GM21423 (cell line): Measurements from ENCODE around the gene TNFSF13B.
"Not testable (repeated sequence)": the region's sequence is repeated elsewhere in the genome, so short reads cannot be mapped to it uniquely, and the experiment has no call there.

Experiments used
- ATAC-seq: cut with Tn5 transposase; IDR thresholded peaks from one replicate; pipeline ENCODE4 v1.9.1; 2021; ENCODE audit warnings: mild to moderate bottlenecking, moderate library complexity; ENCODE audit not compliant: unreplicated experiment

TNFSF13B gene

DNA sequence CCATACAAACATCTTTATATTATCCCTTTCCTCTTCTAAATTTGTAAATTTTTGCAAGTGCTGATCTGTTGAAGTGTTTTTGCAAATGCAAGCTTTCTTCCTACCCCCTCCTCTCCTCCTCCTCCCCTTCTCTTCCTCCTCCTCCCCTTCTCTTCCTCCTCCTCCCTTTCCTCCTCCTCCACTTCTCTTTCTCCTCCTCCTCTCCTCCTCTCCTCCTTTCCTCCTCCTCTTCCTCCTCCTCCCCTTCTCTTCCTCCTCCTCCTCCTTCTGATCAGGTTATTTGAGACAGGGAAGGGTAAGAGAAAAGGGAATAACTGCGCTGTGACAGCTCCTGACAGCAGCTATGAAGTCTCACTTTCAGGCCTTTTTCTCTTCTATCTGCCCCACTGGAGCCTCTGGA is 8.9 kb downstream of the TNFSF13B start:
- no peak for ATAC-seq

DNA sequence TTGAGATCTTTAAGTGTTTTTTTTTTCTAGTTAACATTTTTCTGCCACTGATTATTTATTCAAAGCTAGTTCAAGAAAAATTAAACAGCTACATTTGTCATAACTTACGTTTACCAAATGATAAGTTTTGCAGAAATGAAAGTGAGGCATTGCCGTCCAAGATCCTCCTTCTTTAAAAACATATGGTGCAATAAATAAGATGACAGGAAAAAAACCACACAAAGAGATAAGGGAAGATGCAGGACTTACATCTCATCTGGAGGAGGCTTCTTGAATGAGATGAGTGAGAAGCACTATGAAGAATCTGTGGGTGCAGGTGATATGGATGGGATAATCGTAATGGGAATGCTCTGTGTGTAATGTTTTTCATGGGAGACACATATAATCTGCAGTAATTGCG is 12.4 kb downstream of the TNFSF13B start:
- ATAC-seq: no peak

DNA sequence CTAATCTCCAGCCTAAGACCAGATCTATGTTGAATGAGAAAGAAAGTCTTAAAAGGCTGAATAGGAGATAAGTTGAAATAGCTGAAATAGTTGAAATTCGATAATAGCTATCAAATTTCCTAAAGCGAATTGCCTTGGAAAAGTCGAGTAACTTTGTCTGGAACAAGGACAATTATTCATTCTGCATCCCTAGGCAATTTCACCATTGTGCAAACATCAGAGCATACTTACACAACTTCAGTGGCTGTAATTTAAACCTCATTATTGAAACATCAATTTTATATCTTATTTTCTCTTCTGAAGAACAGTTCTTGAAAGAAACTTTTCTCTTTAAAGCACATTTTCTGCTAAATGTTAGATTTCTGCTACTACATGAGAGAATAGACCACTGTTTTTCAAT is 13.6 kb downstream of the TNFSF13B start:
- no peak for ATAC-seq

DNA sequence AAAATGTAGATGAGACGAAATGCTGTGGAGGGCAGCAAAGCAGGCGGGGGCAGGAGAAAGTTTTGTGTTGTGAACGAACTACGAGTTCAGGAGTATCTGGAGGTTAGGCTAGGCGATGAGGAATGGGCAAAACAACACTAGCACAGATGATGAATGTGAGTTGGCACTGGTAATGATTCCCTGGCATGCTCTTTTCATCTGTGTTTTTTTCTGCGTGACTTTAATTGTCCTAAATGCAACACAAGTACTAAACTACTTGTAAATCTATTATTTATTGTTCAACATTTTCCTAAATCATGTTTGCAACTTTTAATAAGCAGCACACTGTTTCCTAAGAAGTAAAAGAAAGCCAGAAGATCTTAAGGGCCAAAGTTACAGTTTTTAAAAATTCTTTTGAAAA is 19.2 kb downstream of the TNFSF13B start:
- ATAC-seq: no peak

DNA sequence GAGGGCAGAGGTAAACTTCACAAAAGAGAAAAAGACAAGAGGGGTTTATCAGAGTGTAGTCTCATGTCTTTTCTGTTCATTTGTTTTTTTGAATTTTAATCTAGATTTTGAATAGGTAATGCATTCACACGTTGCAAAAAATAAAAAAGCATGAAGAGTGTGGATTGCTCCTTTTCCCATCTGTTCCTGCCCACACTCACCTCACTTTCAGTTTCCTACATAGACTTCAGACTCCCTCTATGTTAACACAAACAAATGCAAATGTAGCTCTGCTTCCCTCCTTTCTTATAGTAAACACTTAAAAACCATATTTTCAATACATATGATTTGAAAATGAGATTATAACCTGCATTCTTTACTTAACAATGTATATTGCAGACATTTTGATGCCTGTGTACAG is 20.3 kb downstream of the TNFSF13B start:
- ATAC-seq: no peak

DNA sequence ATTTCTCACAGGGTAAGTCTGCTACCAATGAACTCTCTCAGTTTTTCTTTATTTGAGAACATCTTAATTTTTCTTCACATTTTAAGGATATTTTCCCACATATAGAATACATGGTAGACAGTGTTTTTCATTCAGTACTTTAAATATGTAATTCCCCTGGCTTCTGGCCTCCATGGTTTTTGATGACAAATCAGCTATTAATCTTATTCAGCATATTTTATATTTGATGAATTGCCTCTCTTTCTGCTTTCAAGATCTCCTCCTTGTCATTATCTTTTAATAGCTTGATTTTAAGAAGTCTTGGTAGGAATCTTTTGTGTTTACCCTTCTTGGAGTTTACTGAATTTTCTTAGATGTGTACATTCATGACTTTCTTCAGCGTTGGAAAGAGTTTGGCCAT is 27.6 kb downstream of the TNFSF13B start:
- no peak for ATAC-seq

DNA sequence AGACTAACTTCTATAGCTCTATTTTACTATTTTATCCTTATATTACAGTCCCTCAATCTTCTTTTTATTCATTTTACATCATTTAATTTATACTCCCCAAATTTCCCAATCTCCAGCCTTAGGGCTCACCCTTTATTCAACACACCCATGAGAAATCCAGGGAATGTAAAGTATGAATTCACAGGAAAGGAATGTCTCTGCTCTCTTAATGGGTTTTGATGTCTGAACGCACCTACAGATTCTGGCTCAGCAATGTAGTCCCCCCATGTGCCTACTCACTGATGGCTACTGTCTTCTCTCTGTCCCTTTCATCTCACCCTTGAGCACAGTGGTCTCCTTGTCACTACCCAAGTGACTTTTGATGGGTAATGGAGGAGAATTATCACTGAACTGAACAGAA is 32.8 kb downstream of the TNFSF13B start:
- no peak for ATAC-seq

DNA sequence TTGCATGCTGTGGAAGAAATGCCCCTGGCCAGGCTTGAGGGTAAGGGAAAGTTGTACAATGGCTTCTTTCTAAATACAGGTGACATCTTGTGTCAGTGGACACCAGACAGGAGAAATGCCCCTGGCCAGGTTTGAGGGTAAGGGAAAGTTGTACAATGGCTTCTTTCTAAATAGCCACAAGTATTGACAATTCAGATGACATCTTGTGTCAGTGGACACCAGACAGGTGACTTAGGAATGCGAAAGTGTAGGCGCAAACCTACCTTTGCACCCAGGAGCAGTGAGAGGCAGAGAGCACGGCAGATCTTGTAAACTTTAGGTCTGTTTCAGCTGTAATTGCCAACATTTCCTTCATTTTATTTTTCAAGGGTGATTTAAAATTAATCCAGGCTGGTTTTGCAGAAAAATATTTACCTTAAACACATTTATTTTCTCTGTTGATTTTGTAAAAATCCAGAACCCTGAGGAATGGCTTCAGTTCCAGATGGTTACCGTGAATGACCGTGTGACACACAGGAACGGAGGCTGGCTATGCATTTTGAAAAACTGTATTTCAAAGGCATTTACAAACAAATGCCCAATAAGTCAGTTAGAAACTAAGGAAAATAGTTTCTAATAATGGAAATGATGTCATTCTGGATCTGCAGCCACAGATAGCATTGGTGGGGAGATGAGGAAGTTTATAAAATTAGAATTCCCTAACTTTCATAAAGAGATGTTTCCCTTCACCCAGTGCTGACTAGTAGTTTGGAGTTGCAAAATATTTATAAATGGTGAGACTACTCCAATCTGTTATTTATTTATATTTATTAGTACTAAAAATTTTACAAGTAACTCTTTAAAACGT is 34.9 kb downstream of the TNFSF13B start:
- ATAC-seq: no peak

DNA sequence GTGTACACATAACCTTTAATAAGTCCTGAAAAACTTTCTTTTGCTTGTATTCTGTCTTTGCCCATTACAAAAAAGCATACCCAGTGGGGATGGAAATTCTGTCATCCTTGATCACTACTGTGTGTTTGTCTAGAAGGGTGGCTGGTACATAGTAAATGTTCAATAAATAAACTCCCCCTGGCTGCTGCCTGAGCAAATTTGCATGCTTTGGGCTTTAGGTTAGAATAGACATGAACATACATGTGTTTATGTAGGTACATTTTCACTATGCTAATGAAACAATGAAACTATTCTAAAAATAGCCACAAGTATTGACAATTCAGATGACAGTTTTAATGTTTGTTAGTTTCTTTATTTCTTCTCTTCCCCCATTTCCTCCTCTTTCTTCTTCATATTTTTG is 36.1 kb downstream of the TNFSF13B start:
- ATAC-seq: no peak

DNA sequence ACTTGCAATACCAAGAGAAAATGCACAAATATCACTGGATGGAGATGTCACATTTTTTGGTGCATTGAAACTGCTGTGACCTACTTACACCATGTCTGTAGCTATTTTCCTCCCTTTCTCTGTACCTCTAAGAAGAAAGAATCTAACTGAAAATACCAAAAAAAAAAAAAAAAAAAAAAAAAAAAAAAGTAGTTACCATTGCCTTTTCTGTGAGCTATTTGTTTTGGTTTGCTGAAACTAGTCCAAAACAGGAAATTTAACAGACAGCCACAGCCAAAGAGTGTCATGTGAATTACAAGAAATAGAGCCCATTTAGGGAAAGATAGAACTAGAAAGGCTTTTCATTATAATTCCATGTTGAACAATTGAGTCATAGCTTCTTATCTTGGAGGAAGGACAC is 37.3 kb downstream of the TNFSF13B start:
- ATAC-seq: no peak

DNA sequence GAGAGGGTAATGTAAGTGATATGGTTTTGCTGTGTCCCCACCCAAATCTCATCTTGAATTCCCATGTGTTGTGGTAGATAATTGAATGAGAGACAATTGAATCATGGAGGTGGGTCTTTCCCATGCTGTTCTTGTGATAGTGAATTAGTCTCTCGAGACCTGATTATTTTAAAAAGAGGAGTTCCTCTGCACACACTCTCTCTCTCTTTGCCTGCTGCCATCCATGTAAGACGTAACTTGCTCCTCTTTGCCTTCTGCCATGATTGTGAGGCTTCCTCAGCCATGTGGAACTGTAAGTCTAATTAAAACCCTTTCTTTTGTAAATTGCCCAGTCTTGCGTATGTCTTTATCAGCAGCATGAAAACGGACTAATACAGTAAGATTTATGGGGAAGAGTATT is 42.1 kb downstream of the TNFSF13B start:
- not testable (repeated sequence) for ATAC-seq

DNA sequence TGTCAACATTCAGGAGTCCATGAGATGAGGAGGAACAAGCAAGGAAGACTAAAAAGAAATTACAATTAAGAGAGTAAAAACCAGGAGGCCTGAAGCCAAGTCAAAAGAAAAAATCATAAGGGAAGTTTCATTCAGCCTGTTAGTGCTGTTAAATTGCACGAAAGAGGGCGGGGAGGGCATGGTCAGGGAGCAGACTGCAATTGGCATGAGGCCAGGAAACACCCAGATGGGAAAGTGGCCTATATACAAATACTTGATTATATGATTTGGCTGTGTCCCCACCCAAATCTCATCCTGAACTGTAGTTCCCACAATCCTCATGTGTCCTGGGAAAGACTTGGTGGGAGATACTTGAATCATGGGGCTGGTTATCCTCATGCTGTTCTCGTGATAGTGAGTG is 43.9 kb downstream of the TNFSF13B start:
- no peak for ATAC-seq

DNA sequence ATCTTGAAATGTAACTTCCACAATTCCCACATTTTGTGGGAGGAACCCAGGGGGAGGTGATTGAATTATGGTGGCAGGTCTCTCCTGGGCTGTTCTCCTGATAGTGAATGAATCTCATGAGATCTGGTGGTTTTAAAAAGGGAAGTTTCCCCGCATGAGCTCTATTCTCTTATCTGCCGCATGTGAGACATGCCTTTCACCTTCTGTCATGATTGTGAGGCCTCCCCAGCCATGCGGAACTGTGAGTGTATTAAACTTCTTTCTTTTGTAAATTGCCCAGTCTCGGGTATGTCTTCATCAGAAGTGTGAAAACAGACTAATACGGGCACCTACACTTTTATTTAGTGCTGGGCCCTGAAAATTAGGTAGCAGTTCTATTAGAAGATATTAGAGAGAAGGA is 45.8 kb downstream of the TNFSF13B start:
- peak; percentile 58 for ATAC-seq

DNA sequence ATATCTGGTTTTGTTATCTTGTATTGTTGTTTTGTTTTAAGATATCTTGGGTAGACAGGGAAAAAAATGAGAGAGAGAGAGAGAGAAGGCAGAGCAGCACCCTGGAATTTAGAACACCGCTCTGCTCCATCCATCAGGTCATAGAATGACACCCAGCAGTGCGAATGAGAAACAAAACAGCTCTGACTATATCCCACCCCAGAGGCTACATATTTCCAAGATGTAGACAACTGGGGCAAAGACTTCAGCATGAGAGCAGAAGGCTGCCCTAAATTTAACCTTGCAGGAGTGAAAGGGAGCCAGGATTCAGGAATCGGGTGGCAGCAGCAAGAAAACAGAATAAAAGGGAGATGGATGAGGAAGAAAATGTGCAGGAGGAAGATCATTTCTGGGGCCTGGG is 46.5 kb downstream of the TNFSF13B start:
- ATAC-seq: no peak

DNA sequence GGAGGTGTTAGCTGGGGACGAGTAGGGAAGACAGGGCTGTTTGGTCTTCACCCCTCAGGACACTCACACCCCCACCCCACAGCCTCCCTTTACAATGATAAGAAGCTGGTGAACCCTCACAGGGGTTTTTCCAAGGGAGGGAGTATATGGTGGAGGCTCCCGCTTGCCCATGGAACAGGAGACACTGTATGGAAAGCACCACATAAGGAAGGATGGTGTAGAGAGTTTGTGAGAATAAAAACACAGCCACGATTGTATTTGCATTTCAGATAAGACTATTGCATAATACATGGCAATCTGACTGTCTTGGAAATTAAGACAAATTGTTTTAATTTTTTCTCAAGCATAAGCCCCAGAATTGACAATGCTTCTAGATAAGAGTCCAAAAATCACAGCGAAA is 46.9 kb downstream of the TNFSF13B start:
- no peak for ATAC-seq

DNA sequence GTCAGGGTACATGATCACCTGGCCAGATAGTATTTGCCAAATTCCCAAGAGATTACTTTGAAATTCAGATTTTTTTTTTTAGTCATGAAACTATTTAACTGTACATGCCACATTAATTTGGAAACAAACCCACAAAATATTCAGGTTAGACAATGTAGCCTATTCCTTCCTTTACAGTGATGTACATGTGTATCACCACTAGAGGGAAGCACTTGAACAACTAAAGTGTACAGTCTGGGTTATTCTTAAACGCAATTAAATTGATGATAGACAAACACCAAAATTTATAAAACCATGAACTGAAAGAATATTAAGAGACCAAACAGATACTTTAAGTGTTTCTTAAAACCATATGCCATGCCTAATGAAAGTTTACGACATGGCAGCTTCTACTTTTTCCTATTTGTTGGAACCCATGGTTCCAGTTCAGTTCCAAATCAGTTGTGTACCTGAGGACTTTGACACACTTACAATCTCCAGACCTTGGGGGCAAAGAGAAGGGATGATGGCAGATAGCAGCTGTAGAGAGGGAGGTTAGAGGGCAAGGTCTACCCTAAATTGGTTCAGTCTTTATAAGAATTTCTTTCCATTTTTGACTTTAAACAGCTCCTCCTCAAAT is 52.8 kb downstream of the TNFSF13B start:
- ATAC-seq: peak; percentile 82

DNA sequence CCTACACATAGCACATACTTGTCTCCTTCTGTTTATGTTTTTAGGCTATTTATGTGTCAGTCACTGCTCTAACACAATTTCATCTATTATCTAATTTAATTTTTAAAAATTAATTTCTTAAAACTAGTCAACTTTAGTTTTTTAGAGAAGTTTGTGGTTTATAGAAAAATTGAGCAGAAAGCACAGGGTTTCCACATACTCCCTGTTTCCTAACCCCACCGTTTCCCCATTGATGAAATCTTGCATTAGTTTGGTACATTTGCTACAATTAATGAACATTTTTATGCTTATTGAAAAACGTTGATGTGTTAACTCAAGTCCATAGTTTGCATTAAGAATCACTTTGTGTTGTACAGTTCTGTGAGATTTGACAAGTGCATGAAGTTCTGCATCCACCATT is 53.5 kb downstream of the TNFSF13B start:
- ATAC-seq: no peak

DNA sequence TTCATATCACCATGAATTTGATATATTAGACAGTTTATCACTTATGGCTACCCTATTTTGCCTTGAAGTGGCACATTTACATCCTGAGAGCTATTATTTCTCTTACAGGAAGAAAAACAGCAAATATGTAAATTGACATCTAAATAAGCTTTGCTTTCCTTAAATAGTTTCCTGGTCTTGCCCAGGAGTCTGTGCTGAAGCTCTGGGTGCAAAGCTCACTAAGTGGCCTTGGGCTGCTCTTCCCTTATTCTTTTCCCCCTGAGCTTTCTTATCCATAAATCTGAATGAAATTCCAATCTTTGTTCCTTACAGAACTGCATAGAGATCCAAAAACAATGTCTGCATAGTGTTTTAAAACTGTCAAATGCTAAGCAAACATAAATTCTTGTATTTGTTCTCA is 56.3 kb downstream of the TNFSF13B start:
- ATAC-seq: no peak

DNA sequence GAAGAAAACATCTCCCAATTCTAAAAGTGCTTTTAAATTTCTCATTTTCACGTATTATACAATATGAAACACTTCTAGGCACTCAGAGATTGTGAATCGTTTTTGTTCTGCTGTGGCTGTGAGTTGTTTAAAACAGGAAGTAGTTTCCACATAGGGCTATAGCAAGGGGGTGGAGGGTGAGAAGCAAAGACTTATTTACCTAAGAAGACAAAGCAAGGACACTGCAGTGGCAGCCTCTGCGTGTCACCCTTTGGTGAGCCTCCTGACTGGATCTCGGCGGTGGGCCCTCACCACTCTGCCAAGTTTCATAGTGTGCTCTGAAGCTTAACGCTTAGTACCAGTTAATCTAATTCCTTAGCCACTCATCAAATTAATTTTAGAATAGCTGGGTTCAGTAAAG is 56.8 kb downstream of the TNFSF13B start:
- ATAC-seq: peak; percentile 78

DNA sequence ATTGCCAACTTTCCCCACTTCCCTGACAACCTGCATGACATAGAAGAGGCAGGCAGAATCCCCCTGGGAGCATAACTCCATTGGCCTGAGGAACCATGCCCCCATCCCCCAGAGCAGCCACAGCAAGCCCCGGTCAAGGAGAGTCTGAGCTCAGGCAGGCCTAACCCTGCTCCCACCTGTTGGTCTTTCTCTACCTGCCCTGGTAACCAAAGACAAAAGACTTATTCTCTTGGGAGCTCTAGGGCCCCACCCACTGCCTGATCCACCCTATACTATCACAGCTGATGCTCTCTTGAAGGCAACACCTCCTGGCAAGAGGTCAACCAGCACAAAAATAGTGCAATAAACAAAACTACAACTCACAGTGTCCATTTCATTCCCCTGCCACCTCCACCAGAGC is 59.3 kb downstream of the TNFSF13B start:
- ATAC-seq: no peak

DNA sequence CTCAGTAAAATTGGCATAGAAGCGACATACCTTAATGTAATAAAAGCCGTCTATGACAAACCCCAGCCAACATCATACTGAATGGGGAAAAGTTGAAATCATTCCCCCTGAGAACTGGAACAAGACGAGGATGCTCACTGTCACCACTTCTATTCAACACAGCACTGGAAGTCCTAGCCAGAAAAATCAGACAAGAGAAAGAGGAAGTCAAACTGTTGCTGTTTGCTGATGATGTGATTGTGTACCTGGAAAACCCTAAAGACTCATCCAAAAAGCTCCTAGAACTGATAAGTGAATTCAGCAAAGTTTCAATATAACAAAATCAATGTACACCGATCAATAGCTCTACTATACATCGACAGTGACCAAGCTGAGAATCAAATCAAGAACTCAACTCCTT is 63.3 kb downstream of the TNFSF13B start:
- ATAC-seq: no peak

DNA sequence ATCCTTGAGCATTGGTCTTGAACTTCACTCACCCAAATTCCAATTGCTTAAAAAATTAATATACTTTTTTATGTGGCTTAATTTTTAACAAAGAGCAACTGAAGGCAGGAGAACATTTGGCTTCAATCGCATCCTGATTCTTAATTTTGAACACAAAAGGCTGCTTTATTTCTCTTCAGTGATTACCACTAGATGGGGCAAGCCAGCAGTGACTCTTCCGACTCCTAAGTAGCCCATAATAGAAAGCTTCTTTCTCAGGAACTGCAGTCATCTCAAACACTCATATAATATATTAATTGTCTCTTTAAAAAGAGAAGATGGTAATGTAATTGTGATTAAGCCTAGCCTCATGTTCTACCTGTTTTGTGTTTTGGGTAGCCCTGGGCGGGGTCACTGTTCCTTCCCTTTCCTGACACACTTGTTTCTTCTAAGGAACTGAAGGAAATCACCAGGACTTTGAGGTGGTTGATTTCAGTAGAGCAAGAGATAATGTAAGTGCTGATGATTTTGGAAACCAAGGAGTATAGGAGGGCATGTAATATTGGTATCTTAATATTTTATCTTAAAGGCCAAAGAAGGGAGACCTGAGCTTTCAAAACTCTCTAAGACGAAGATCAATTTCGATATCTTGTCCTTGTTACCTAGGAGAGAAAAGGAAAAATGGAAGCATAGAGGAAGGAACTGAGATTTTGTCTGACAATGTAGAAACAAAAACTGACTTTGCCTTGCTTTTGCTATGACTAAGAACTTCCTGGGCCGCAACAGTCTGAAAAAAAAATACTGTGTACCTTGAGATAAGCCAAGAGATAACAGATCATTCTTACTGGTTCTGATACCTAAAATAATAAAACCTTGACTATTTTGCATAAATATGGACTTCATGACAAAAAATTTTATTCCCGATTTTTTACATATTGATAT is 73.1 kb downstream of the TNFSF13B start:
- peak; percentile 59 for ATAC-seq
